GM23248 (cell line): ENCODE measurements around the gene LAMTOR2. TPM values are rescaled to one million over a fixed set of nuclear protein-coding genes. Genes with fewer than 3 reads are reported as not detected.

Experiments used
- DNase-seq: peaks from one replicate; pipeline ENCODE4 v3.0.0-alpha.2; 2015
- H2AFZ ChIP-seq: fragments of 200-600 bp; sonication (generic); 2 replicates; pipeline ENCODE4 v1.6.1; 2016; ENCODE audit warnings: antibody characterized with exemption
- H3F3A ChIP-seq: fragments of 200-600 bp; sonication (generic); 2 replicates; pipeline ENCODE4 v1.6.1; 2016; ENCODE audit warnings: mild to moderate bottlenecking, antibody characterized with exemption, mixed run types; ENCODE audit not compliant: insufficient read depth
- H3K27ac ChIP-seq: fragments of 200-600 bp; sonication (generic); 2 replicates; pipeline ENCODE4 v1.5.1; 2016; ENCODE audit warnings: mild to moderate bottlenecking
- H3K27me3 ChIP-seq: fragments of 200-600 bp; sonication (generic); replicated peaks from 2 replicates; pipeline ENCODE4 v1.6.1; 2016; ENCODE audit warnings: mild to moderate bottlenecking; ENCODE audit not compliant: insufficient read depth
- H3K36me3 ChIP-seq: fragments of 200-600 bp; sonication (generic); 2 replicates; pipeline ENCODE4 v1.6.1; 2016; ENCODE audit warnings: low read depth, mild to moderate bottlenecking
- H3K4me1 ChIP-seq: fragments of 200-600 bp; sonication (generic); 2 replicates; pipeline ENCODE4 v1.6.1; 2016; ENCODE audit warnings: mild to moderate bottlenecking; ENCODE audit not compliant: insufficient read depth
- H3K4me2 ChIP-seq: fragments of 200-600 bp; sonication (generic); one replicate; pipeline ENCODE4 v1.6.1; 2016; ENCODE audit warnings: mild to moderate bottlenecking; ENCODE audit not compliant: unreplicated experiment
- H3K4me3 ChIP-seq: fragments of 200-600 bp; sonication (generic); 2 replicates; pipeline ENCODE4 v1.5.1; 2016; ENCODE audit warnings: mild to moderate bottlenecking
- H3K79me2 ChIP-seq: fragments of 200-600 bp; sonication (generic); 2 replicates; pipeline ENCODE4 v1.6.1; 2016; ENCODE audit warnings: mild to moderate bottlenecking; ENCODE audit not compliant: insufficient read depth
- H3K9ac ChIP-seq: fragments of 200-600 bp; sonication (generic); 2 replicates; pipeline ENCODE4 v1.6.1; 2016; ENCODE audit warnings: mild to moderate bottlenecking
- H3K9me2 ChIP-seq: fragments of 200-600 bp; sonication (generic); 2 replicates; pipeline ENCODE4 v1.6.1; 2016; ENCODE audit warnings: mixed run types, mild to moderate bottlenecking, moderate library complexity; ENCODE audit not compliant: insufficient read depth
- H3K9me3 ChIP-seq: fragments of 200-600 bp; sonication (generic); one replicate; pipeline ENCODE4 v1.6.1; 2017; ENCODE audit warnings: low read depth
- H4K20me1 ChIP-seq: fragments of 200-600 bp; sonication (generic); 2 replicates; pipeline ENCODE4 v1.6.0; 2016; ENCODE audit not compliant: insufficient read depth
- EZH2 ChIP-seq: fragments of 200-600 bp; sonication (generic); IDR thresholded peaks from 2 replicates; pipeline ENCODE4 v1.6.1; 2018; ENCODE audit warnings: antibody characterized with exemption, mild to moderate bottlenecking; ENCODE audit not compliant: insufficient read depth, poor library complexity, severe bottlenecking
- EZH2phosphoT487 ChIP-seq: fragments of 200-600 bp; sonication (generic); IDR thresholded peaks from 2 replicates; pipeline ENCODE4 v1.6.1; 2018; ENCODE audit warnings: antibody characterized with exemption, moderate library complexity, mild to moderate bottlenecking, low read depth; ENCODE audit not compliant: insufficient read depth
- WGBS, 2 experiments: methylation state at CpG; one replicate each; pipeline ENCODE4 v1.1.6; 2015 to 2017; ENCODE audit warnings: low lambda C conversion rate in 2 of 2, low coverage in 1 of 2; ENCODE audit errors: missing lambda C conversion rate in 2 of 2; 5-methylcytosine and 5-hydroxymethylcytosine counted together
- in situ Hi-C: fragments of 300-500 bp; cut with MboI; formaldehyde crosslinking; loops from 2 replicates; pipeline ENCODE4 v1.15.0; 2020
- polyA plus RNA-seq: library from polyadenylated mRNA; unstranded; fragments of >200 nt; fragmentation: Nextera tagmentation; extraction: Ambion mirVana; gene quantifications from 2 replicates; pipeline ENCODE4 v1.2.1, GENCODE V29; 2016
- total RNA-seq: library from RNA; depleted of rRNA; stranded (reverse); fragments of >200 nt; shearing (Covaris generic); gene quantifications from 2 replicates; pipeline ENCODE4 v1.2.3, GENCODE V29; 2014; rRNA removed

LAMTOR2 gene
- 41.3 and 52.7 TPM in 2 replicates for total RNA-seq
- 140 and 143 TPM in 2 replicates for polyA plus RNA-seq

DNA sequence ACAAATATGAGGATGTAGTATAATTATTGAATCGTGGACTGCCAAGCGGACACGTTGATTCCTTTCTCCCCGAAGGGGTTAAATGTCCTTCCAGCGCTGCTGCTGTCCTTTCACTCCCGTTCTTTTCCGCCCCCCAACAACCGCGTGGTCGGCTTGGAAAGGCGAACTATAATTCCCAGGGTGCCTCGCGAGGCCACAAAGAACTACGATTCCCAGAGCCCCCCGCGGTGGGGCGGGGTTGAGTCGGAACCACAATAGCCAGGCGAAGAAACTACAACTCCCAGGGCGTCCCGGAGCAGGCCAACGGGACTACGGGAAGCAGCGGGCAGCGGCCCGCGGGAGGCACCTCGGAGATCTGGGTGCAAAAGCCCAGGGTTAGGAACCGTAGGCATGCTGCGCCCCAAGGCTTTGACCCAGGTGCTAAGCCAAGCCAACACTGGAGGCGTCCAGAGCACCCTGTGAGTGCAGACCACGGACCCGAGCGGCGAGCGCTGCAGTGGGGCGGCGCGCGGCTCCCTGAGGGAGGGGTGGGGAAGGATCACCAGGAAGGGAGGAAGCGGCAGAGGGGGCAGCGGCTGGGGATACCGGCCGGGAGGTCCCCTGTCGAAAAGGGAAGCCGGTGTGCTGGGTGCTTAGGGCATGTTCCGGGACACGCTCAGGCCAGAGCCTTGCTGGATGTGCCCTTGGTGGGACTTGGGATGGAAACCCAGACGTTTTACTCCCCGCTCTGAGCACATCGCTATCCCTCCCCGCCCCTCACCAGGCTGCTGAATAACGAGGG lies at the start of gene LAMTOR2:
Gene LAMTOR2, plus strand, starts transcription at position 283 of the 781 bp plus-strand sequence. Its CDS starts 108 bp downstream, at position 391.
- peak within 1 kb of the TSS; percentile 83 for H3K9ac ChIP-seq
- peaks cover 8% of the 10 kb centered on the region for H3K4me1 ChIP-seq
- H3K9me2 ChIP-seq, result no peaks in the 10 kb centered on the region
- WGBS, 2 experiments, result 1% methylated on average over 33 to 51 of the region's 53 CpGs
- H3K4me3 ChIP-seq, result peak within 1 kb of the TSS; percentile 86
- in situ Hi-C loops, result no loop called here
- H3K9me3 ChIP-seq, result no peaks in the 10 kb centered on the region
- H3K79me2 ChIP-seq, result peaks cover 27% of the 10 kb centered on the region
- H2AFZ ChIP-seq, result peak within 1 kb of the TSS; percentile 94
- peak within 1 kb of the TSS; percentile 95 for H3K4me2 ChIP-seq
- no peak for TF ChIP-seq EZH2phosphoT487
- no peak for TF ChIP-seq EZH2
- no peaks in the 10 kb centered on the region for H3K36me3 ChIP-seq
- H3K27me3 ChIP-seq, result no peaks in the 10 kb centered on the region
- H3K27ac ChIP-seq, result peak within 1 kb of the TSS; percentile 83
- H4K20me1 ChIP-seq, result no peaks in the 10 kb centered on the region
- peaks cover 4% of the 10 kb centered on the region; the same call in 1 of the 2 replicates for H3F3A ChIP-seq
- DNase-seq, result peak; percentile 99

GRCh38 chr1:156004843-156005584 lies 49.6 kb upstream of the LAMTOR2 start:
- in situ Hi-C loops, result no loop called here
- peaks cover 6% of the 10 kb centered on the region for H3K36me3 ChIP-seq
- WGBS, 2 experiments, result 86 to 91% methylated on average over 4 of the region's 4 CpGs

GRCh38 chr1:156006666-156007376 lies 47.8 kb upstream of the LAMTOR2 start:
- TF ChIP-seq EZH2phosphoT487 (no peak), EZH2 (no peak)
- in situ Hi-C loops, result no loop called here
- H3K4me3 ChIP-seq, result no peak overlapping the region
- H4K20me1 ChIP-seq, result no peaks in the 10 kb centered on the region
- H3K79me2 ChIP-seq, result peaks cover 4% of the 10 kb centered on the region; the same call in 1 of the 2 replicates
- H2AFZ ChIP-seq, result no peak overlapping the region
- 60 to 67% methylated on average over 6 to 7 of the region's 7 CpGs for WGBS, 2 experiments
- no peak overlapping the region for H3K9ac ChIP-seq
- peaks cover 23% of the 10 kb centered on the region for H3K36me3 ChIP-seq
- no peak overlapping the region for H3K27ac ChIP-seq
- DNase-seq, result no peak
- no peak overlapping the region for H3K4me2 ChIP-seq
- no peaks in the 10 kb centered on the region for H3K9me3 ChIP-seq
- peaks cover 44% of the 10 kb centered on the region for H3F3A ChIP-seq
- H3K4me1 ChIP-seq, result no peaks in the 10 kb centered on the region; the same call in 1 of the 2 replicates
- no peaks in the 10 kb centered on the region for H3K27me3 ChIP-seq
- no peaks in the 10 kb centered on the region for H3K9me2 ChIP-seq

More at GRCh38 chr1:156004843-156005584, 49.6 kb upstream of the LAMTOR2 start:
- no peaks in the 10 kb centered on the region; the same call in 1 of the 2 replicates for H3K4me1 ChIP-seq
- no peaks in the 10 kb centered on the region for H3K9me2 ChIP-seq
- H3K27ac ChIP-seq, result no peak overlapping the region
- no peak overlapping the region for H2AFZ ChIP-seq
- no peak for TF ChIP-seq EZH2phosphoT487
- TF ChIP-seq EZH2, result no peak
- no peak overlapping the region for H3K9ac ChIP-seq
- DNase-seq, result peak; percentile 23
- H4K20me1 ChIP-seq, result no peaks in the 10 kb centered on the region
- no peaks in the 10 kb centered on the region for H3K9me3 ChIP-seq
- no peak overlapping the region for H3K4me2 ChIP-seq
- no peaks in the 10 kb centered on the region for H3K27me3 ChIP-seq
- no peaks in the 10 kb centered on the region for H3K79me2 ChIP-seq
- no peak overlapping the region for H3K4me3 ChIP-seq
- peaks cover 27% of the 10 kb centered on the region for H3F3A ChIP-seq

- no peak for DNase-seq
- H3K4me1 ChIP-seq, result no peaks in the 10 kb centered on the region
- H3F3A ChIP-seq, result peaks cover 55% of the 10 kb centered on the region
- H3K27ac ChIP-seq, result no peak overlapping the region
- H3K4me3 ChIP-seq, result no peak overlapping the region
- no peak overlapping the region for H3K9ac ChIP-seq
- no peaks in the 10 kb centered on the region for H3K9me3 ChIP-seq
- H3K4me2 ChIP-seq, result no peak overlapping the region
- in situ Hi-C loops, result no loop called here
- 36 to 45% methylated on average over 3 of the region's 3 CpGs for WGBS, 2 experiments
- H2AFZ ChIP-seq, result no peak overlapping the region
- no peaks in the 10 kb centered on the region for H3K9me2 ChIP-seq
- H4K20me1 ChIP-seq, result 0 out of 2 replicates have a peak, but pooled peaks cover 4% of the 10 kb centered on the region
- H3K36me3 ChIP-seq, result peaks cover 47% of the 10 kb centered on the region
- H3K79me2 ChIP-seq, result peaks cover 25% of the 10 kb centered on the region; the same call in 1 of the 2 replicates
- no peaks in the 10 kb centered on the region for H3K27me3 ChIP-seq
- TF ChIP-seq EZH2, result no peak
- TF ChIP-seq EZH2phosphoT487, result no peak
Observed at GRCh38 chr1:156009404-156009803, 45.2 kb upstream of the LAMTOR2 start.
